Gastroesophageal sphincter (tissue), 3 donors: ENCODE measurements around the gene KLHL22.

Experiments used
- CTCF ChIP-seq, 4 experiments: fragments of 200-600 bp in 2 of 4; fragments of 450-650 bp in 2 of 4; sonication (generic) in 1 of 4; IDR thresholded peaks; one replicate each; pipeline ENCODE4 v1.5.1; 2017 to 2019; ENCODE audit warnings: antibody characterized with exemption in 4 of 4, mild to moderate bottlenecking in 2 of 4, moderate library complexity in 2 of 4
- EP300 ChIP-seq: sonication (generic); formaldehyde crosslinking; IDR thresholded peaks from one replicate; pipeline ENCODE4 v1.6.1; 2017; ENCODE audit warnings: antibody characterized with exemption, mild to moderate bottlenecking
- POLR2A ChIP-seq, 2 donors: fragments of 450-650 bp; IDR thresholded peaks; one replicate each; pipeline ENCODE4 v1.6.1; 2017; ENCODE audit warnings: antibody characterized with exemption in 2 of 2, mild to moderate bottlenecking in 2 of 2, moderate library complexity in 1 of 2
- POLR2AphosphoS5 ChIP-seq: sonication (generic); formaldehyde crosslinking; IDR thresholded peaks from one replicate; pipeline ENCODE4 v1.6.1; 2017; ENCODE audit warnings: antibody characterized with exemption

- TF ChIP-seq POLR2AphosphoS5 (peak; percentile 90), CTCF (IDR thresholded peaks at IDR 0.05) (no peak), EP300 (no peak), POLR2A (IDR thresholded peaks at IDR 0.05) (peak in 1 of 2 donors; percentile 31)
These were observed 13.9 kb upstream of the KLHL22 start for GRCh38 chr22:20509344-20510047.
